GM12892 (cell line): ENCODE measurements around the gene ZSWIM4.

Source experiments
- DNase-seq: peaks from one replicate; pipeline ENCODE4 v3.0.0; 2011; ENCODE audit not compliant: insufficient read length
- FAIRE-seq: peaks from 2 replicates; lab custom pipeline; 2011; peaks lifted over from hg19 to GRCh38; lab: Jason Lieb, UNC
- POLR2A ChIP-seq: IDR thresholded peaks from 2 replicates; pipeline ENCODE4 v1.6.1; 2011; ENCODE audit warnings: low read depth, low read length, control low read depth
- POLR2AphosphoS5 ChIP-seq: IDR thresholded peaks from 2 replicates; pipeline ENCODE4 v1.6.1; 2011; ENCODE audit warnings: low read depth, low read length, control low read depth
- TAF1 ChIP-seq: IDR thresholded peaks from 2 replicates; pipeline ENCODE4 v1.6.1; 2011; ENCODE audit warnings: low read depth, mild to moderate bottlenecking, control low read depth, low read length, borderline replicate concordance

ZSWIM4 gene

GRCh38 chr19:13804830-13805683 is 9.8 kb downstream of the ZSWIM4 start:
- TF ChIP-seq POLR2AphosphoS5, result no peak
- TF ChIP-seq TAF1, result no peak
- TF ChIP-seq POLR2A, result no peak
- no peak for FAIRE-seq

GRCh38 chr19:13806728-13807127 is 11.5 kb downstream of the ZSWIM4 start:
- no peak for DNase-seq
- TF ChIP-seq POLR2AphosphoS5, result no peak
- TF ChIP-seq TAF1, result no peak
- TF ChIP-seq POLR2A, result no peak
- FAIRE-seq, result no peak

More at GRCh38 chr19:13804830-13805683, 9.8 kb downstream of the ZSWIM4 start:
- DNase-seq, result no peak

GRCh38 chr19:13807421-13808021 is 12.3 kb downstream of the ZSWIM4 start:
- FAIRE-seq, result no peak
- TF ChIP-seq TAF1, result no peak
- TF ChIP-seq POLR2A, result no peak
- no peak for TF ChIP-seq POLR2AphosphoS5
- no peak for DNase-seq

GRCh38 chr19:13808856-13809255 is 13.6 kb downstream of the ZSWIM4 start:
- DNase-seq, result no peak
- no peak for FAIRE-seq
- no peak for TF ChIP-seq POLR2A
- no peak for TF ChIP-seq POLR2AphosphoS5
- no peak for TF ChIP-seq TAF1

- FAIRE-seq, result no peak
Measured at GRCh38 chr19:13812544-13812943, 17.3 kb downstream of the ZSWIM4 start.

GRCh38 chr19:13813147-13813546 is 17.9 kb downstream of the ZSWIM4 start:
- DNase-seq, result no peak
- TF ChIP-seq POLR2AphosphoS5 (no peak), POLR2A (no peak), TAF1 (no peak)
- FAIRE-seq, result no peak

More at GRCh38 chr19:13812544-13812943, 17.3 kb downstream of the ZSWIM4 start:
- no peak for DNase-seq
- TF ChIP-seq POLR2A (no peak), POLR2AphosphoS5 (no peak), TAF1 (no peak)

- FAIRE-seq, result no peak
- TF ChIP-seq TAF1 (no peak), POLR2AphosphoS5 (no peak), POLR2A (no peak)
- DNase-seq, result no peak
Measured at GRCh38 chr19:13814550-13814949, 19.3 kb downstream of the ZSWIM4 start.

- no peak for FAIRE-seq
- DNase-seq, result no peak
- TF ChIP-seq POLR2AphosphoS5 (no peak), TAF1 (no peak), POLR2A (no peak)
Measured at GRCh38 chr19:13817018-13817614, 21.9 kb downstream of the ZSWIM4 start.

GRCh38 chr19:13817615-13818371 is 22.6 kb downstream of the ZSWIM4 start:
- DNase-seq, result no peak
- no peak for FAIRE-seq
- no peak for TF ChIP-seq POLR2AphosphoS5
- TF ChIP-seq TAF1, result no peak
- TF ChIP-seq POLR2A, result no peak

GRCh38 chr19:13819238-13819637 is 24.0 kb downstream of the ZSWIM4 start:
- DNase-seq (no peak), FAIRE-seq (no peak)
- no peak for TF ChIP-seq POLR2AphosphoS5
- TF ChIP-seq TAF1, result no peak

GRCh38 chr19:13821292-13821691 is 26.0 kb downstream of the ZSWIM4 start:
- no peak for DNase-seq
- no peak for TF ChIP-seq POLR2AphosphoS5
- TF ChIP-seq POLR2A, result no peak
- no peak for TF ChIP-seq TAF1
- FAIRE-seq, result no peak

GRCh38 chr19:13823256-13823655 is 28.0 kb downstream of the ZSWIM4 start:
- FAIRE-seq (no peak), DNase-seq (no peak)
- TF ChIP-seq POLR2AphosphoS5, result no peak
- no peak for TF ChIP-seq TAF1
- TF ChIP-seq POLR2A, result no peak
